ENCODE measurements around the gene HOXA13. TPM values are rescaled to one million over a fixed set of nuclear protein-coding genes. Genes with fewer than 3 reads are reported as not detected.

HOXA13 gene
- total and polyA plus RNA-seq, 2 experiments from 2014 or later, result not detected

- H3K27me3 ChIP-seq, result peaks cover 100% of the 10 kb centered on the region
- H3K4me1 ChIP-seq (ENCODE audit: low read depth), result peaks cover 4% of the 10 kb centered on the region
Measured at GRCh38 chr7:27215356-27215755, 15.5 kb upstream of the HOXA13 start.

GRCh38 chr7:27214239-27214950, 14.5 kb upstream of the HOXA13 start:
- no peak overlapping the region for H3K4me3 ChIP-seq
- DNase-seq (ENCODE audit: low read depth in 1 of 2, low spot score in 1 of 2), result no peak
- H3K27me3 ChIP-seq, result peaks cover 100% of the 10 kb centered on the region
- no peak for TF ChIP-seq CTCF (IDR thresholded peaks at IDR 0.05; ENCODE audit: low read depth, low read length)
- no peak overlapping the region for H3K27ac ChIP-seq
- no peaks in the 10 kb centered on the region for H3K9me3 ChIP-seq (ENCODE audit: low read depth)
- H3K36me3 ChIP-seq, result no peaks in the 10 kb centered on the region
- peaks cover 4% of the 10 kb centered on the region for H3K4me1 ChIP-seq (ENCODE audit: low read depth)

More at GRCh38 chr7:27215356-27215755, 15.5 kb upstream of the HOXA13 start:
- no peaks in the 10 kb centered on the region for H3K36me3 ChIP-seq
- no peak for TF ChIP-seq CTCF (IDR thresholded peaks at IDR 0.05; ENCODE audit: low read depth, low read length)
- DNase-seq (ENCODE audit: low read depth in 1 of 2, low spot score in 1 of 2), result no peak
- H3K27ac ChIP-seq, result no peak overlapping the region
- no peak overlapping the region for H3K4me3 ChIP-seq
- no peaks in the 10 kb centered on the region for H3K9me3 ChIP-seq (ENCODE audit: low read depth)

GRCh38 chr7:27213433-27214238, 13.7 kb upstream of the HOXA13 start:
- peaks cover 100% of the 10 kb centered on the region for H3K27me3 ChIP-seq
- DNase-seq (ENCODE audit: low read depth in 1 of 2, low spot score in 1 of 2), result no peak

GRCh38 chr7:27212497-27213432, 12.9 kb upstream of the HOXA13 start:
- no peak for TF ChIP-seq CTCF (IDR thresholded peaks at IDR 0.05; ENCODE audit: low read depth, low read length)
- H3K4me3 ChIP-seq, result no peak overlapping the region
- H3K27me3 ChIP-seq, result peaks cover 100% of the 10 kb centered on the region

More at GRCh38 chr7:27213433-27214238, 13.7 kb upstream of the HOXA13 start:
- Histone ChIP-seq H3K27ac (no peak overlapping the region), H3K36me3 (no peaks in the 10 kb centered on the region), H3K9me3 (ENCODE audit: low read depth) (no peaks in the 10 kb centered on the region), H3K4me3 (no peak overlapping the region), H3K4me1 (ENCODE audit: low read depth) (peaks cover 4% of the 10 kb centered on the region)
- TF ChIP-seq CTCF (IDR thresholded peaks at IDR 0.05; ENCODE audit: low read depth, low read length), result no peak

GRCh38 chr7:27211764-27212204, 11.9 kb upstream of the HOXA13 start:
- no peak for DNase-seq (ENCODE audit: low read depth in 1 of 2, low spot score in 1 of 2)
- Histone ChIP-seq H3K27ac (no peak overlapping the region), H3K27me3 (peaks cover 100% of the 10 kb centered on the region), H3K4me3 (no peak overlapping the region), H3K4me1 (ENCODE audit: low read depth) (peaks cover 4% of the 10 kb centered on the region), H3K9me3 (ENCODE audit: low read depth) (no peaks in the 10 kb centered on the region), H3K36me3 (no peaks in the 10 kb centered on the region)
- TF ChIP-seq CTCF (IDR thresholded peaks at IDR 0.05; ENCODE audit: low read depth, low read length), result no peak

More at GRCh38 chr7:27212497-27213432, 12.9 kb upstream of the HOXA13 start:
- Histone ChIP-seq H3K36me3 (no peaks in the 10 kb centered on the region), H3K27ac (no peak overlapping the region), H3K4me1 (ENCODE audit: low read depth) (peaks cover 4% of the 10 kb centered on the region), H3K9me3 (ENCODE audit: low read depth) (no peaks in the 10 kb centered on the region)
- no peak for DNase-seq (ENCODE audit: low read depth in 1 of 2, low spot score in 1 of 2)

Data from cardiac muscle cell (in vitro differentiated cells and primary cell).